GM20431 (cell line): ENCODE measurements around the gene NACC1.

Source experiments
- in situ Hi-C: fragments of 300-500 bp; cut with MseI, MboI; formaldehyde crosslinking; loops from one replicate; pipeline ENCODE4 v1.15.0; 2020; ENCODE audit warnings: low sequenced_read_pairs; ENCODE audit not compliant: unreplicated experiment

Gene NACC1

GRCh38 chr19:13117772-13118423, at the start of gene NACC1:
Gene NACC1, plus strand, starts transcription at chr19:13118264. Its CDS starts 16,944 bp downstream, at chr19:13135208.
- in situ Hi-C loops = no loop called here

GRCh38 chr19:13069415-13070359, 48.4 kb upstream of the NACC1 start:
- in situ Hi-C loops = no loop called here

DNA sequence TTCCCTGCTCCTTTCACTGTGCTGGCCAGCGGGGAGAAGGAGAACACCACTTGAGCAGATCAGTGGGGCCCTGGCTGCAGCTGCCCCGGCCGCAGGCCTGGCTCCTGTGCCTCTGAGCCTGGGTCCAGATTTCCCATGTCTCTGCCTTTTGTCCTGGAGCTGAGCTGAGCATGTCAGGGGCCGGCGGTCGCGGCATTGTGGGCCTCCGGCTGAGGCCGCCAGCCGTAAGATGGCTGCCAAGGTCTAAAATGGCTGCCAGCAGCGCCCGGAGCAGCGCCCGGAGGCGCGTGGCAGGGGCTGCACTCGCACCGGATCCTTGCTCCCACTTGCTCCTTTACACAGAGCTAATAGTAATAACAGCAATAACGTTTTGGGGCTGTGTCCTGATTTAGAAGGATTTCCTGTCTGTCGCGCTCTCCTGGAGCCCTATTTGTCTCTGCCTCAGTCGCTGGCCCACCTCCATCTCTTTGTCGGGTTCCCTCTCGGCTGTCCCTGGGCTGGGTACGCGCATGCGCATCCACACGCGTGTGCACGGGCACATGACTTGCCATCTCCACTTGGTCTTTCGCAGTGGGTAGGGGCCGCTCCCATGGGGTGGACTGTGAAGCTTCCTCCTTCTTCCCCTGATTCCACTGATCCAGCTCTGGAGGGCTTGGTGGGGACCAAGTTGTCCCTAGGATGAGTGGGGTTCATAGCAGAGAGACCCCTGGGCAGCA, 47.5 kb upstream of the NACC1 start:
- in situ Hi-C loops = no loop called here

- in situ Hi-C loops = no loop called here
Observed at GRCh38 chr19:13071444-13072187, 46.4 kb upstream of the NACC1 start.

DNA sequence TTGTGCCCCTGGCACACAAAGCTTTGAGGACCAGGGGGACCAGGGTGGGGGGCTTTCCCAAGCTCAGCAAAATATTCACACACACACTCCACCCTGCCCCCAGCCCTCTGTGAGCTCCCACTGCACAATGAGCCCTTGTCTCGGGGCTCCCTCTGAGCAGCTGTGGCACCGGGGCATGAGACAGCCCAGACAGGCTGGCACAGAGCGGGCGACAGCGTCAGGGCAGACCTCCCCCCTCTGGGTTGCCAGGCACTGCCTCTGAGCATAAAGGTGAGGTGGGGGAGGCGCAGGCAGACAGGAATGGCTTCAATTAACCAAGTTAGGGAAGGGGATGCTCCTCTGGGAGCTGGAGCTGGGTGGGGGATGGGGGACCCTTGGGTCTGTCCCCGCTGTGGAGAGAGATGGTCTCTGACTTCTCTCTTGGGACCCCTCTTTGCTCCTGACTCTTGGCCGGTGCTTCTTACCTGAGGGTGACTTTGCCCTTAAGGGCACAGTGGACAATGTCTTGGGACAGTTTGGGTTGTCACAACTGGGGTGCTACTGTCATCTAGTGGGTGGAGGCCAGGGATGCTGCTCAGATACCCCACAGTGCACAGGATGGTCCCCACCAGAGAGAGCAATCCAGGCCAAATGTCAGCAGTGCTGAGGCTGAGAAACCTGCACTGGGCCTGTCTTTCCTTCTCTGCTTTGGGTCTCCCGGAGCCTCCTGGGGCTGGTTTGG, 45.7 kb upstream of the NACC1 start:
- in situ Hi-C loops = no loop called here

DNA sequence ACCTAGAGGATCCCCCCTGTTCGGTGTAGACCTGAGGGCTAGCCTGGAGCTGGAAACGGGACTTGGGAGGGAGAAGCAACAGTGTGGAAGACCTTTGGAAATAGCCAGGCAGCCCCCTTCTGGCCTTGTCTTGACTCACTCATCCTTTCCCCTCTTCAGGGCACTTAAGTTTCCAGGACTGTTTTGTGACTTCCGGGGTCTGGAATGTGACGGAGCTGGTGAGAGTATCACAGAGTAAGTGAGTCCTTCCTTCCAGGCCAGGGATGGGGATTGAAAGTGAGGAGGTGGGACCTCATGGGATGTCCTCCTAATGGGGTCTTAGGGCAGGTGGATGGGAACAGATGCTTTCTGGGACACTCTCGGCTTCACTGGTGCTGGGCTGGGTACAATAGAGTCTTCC, 44.8 kb upstream of the NACC1 start:
- in situ Hi-C loops = no loop called here

DNA sequence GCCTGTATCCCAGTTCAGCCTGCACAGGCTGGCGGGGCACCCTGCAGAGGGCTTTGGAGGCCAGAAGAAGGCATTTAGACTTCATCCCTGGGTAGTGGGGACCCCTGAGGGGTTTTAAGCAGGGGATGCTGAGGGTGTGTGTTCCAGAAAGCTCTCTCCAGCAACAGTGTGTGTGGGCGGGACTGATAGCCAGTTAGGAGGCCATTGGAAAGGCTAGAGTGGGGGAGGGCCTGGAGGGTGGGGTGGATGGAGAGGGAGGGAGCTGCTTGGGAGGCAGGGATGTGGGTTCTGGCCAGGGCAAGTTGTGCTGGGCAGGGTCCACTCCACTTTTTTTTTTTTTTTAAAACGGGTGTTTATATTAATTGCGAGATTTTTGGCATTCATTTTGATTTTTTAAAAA, 43.7 kb upstream of the NACC1 start:
- in situ Hi-C loops = no loop called here

DNA sequence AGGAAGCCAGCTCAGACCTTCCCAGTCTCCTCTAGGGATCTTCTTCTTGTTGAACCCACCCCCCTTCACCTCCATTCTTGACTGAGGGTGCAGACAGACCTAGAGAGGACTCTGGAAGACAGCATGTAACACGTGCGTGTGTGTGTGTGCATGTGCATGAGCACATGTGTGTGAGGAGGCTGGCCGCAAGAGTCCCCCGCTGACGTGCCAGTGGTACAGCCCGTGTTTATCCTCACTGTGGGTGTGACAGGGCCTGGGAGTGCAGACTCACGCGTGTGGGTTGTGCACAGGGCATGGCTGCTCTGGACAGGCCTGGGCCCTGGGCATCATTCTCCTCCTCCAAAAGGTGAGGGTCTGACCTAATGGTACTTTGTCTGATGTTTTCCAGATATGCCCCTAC, 41.7 kb upstream of the NACC1 start:
- in situ Hi-C loops = no loop called here

- in situ Hi-C loops = no loop called here
Observed at GRCh38 chr19:13076787-13077186, 41.3 kb upstream of the NACC1 start.

GRCh38 chr19:13077240-13077639, 40.8 kb upstream of the NACC1 start:
- in situ Hi-C loops = no loop called here

GRCh38 chr19:13078381-13078780, 39.7 kb upstream of the NACC1 start:
- in situ Hi-C loops = no loop called here

GRCh38 chr19:13078897-13079541, 39.0 kb upstream of the NACC1 start:
- in situ Hi-C loops = no loop called here

DNA sequence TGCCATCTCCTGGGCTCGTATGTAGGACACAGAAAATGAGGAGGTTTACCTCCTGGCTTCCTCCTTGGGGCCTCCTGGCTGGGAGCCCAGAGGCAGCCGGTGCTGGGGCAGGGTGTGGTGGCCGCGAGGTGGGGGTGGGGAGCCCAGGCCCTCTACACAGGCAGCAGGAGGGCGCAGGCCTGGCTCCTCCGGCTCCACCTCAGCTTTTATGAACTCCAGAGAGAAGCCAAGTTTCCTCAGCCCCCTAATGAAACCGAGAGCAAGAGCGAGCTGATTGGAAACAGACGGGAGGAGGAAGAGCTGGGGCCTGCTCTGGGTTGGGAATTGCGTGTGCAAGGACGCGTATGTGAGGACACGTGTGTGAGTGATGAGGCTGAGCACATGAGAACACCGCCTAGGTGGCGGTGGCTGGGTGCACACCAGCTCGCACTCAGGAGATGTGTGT, 38.5 kb upstream of the NACC1 start:
- in situ Hi-C loops = no loop called here

GRCh38 chr19:13082192-13083007, 35.7 kb upstream of the NACC1 start:
- in situ Hi-C loops = loop anchor here (10.0 kb wide), 1 partner anchor 98 kb away; no protein-coding TSS in a partner anchor

GRCh38 chr19:13083008-13083404, 35.1 kb upstream of the NACC1 start:
- in situ Hi-C loops = loop anchor here (10.0 kb wide), 1 partner anchor 98 kb away; no protein-coding TSS in a partner anchor

- in situ Hi-C loops = loop anchor here (10.0 kb wide), 1 partner anchor 99 kb away; no protein-coding TSS in a partner anchor
Observed at GRCh38 chr19:13083627-13084026, 34.4 kb upstream of the NACC1 start.

- in situ Hi-C loops = loop anchor here (10.0 kb wide), 1 partner anchor 101 kb away; no protein-coding TSS in a partner anchor
Observed at GRCh38 chr19:13085666-13086065, 32.4 kb upstream of the NACC1 start.

DNA sequence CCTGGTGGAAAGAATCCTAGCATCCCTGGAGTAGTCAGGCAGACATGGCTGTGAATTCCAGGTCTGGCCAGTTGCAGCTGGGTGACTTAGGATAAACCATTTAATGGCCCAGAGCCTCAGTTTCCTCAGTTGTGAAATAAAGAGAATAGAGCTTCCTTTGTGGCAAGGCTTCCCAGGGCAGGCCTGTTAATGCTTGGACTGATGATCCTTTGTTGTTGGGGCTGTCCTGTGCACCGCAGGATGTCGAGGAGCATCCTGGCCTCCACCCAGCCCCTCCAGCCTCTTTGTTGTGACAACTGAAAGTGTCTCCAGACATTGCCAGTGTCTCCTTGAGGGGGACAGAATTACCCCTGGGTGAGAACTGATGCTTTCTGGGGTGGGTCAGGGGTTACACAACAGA, 31.7 kb upstream of the NACC1 start:
- in situ Hi-C loops = loop anchor here (10.0 kb wide), 1 partner anchor 102 kb away; no protein-coding TSS in a partner anchor
